Kidney (tissue), 14 donors: Measurements from ENCODE around the gene AP2A1. TPM values are rescaled to one million over a fixed set of nuclear protein-coding genes. Genes with fewer than 3 reads are reported as not detected.

ENCODE experiments used
- DNase-seq, 5 donors: peaks; one replicate each; pipeline ENCODE4 v3.0.0-alpha.2; 2013 to 2020
- FAIRE-seq: peaks from 2 replicates; lab custom pipeline; 2012; peaks lifted over from hg19 to GRCh38; lab: Jason Lieb, UNC
- H3K27ac ChIP-seq, 2 donors: one replicate each; pipeline ENCODE4 v1.7.0; 2013; ENCODE audit warnings: low read depth in 2 of 2, low read length in 2 of 2, inconsistent platforms in 1 of 2
- H3K27me3 ChIP-seq: one replicate; pipeline ENCODE4 v1.7.1; 2013; ENCODE audit warnings: low read length, inconsistent platforms; ENCODE audit not compliant: control insufficient read depth, insufficient read depth
- H3K36me3 ChIP-seq, 3 donors: one replicate each; pipeline versions ENCODE4 v1.7.0 to v1.7.1; 2013; ENCODE audit warnings: low read length in 3 of 3, control low read depth in 1 of 3, inconsistent platforms in 1 of 3; ENCODE audit not compliant: insufficient read depth in 3 of 3, control insufficient read depth in 2 of 3
- H3K4me1 ChIP-seq, 3 donors: one replicate each; pipeline versions ENCODE4 v1.7.0 to v1.7.1; 2013; ENCODE audit warnings: low read length in 3 of 3, inconsistent platforms in 1 of 3, low read depth in 1 of 3; ENCODE audit not compliant: control insufficient read depth in 2 of 3, insufficient read depth in 2 of 3
- H3K4me3 ChIP-seq, 3 donors: one replicate each; pipeline versions ENCODE4 v1.7.0 to v1.8.1; 2013; ENCODE audit warnings: low read length in 3 of 3, control low read depth in 1 of 3, inconsistent platforms in 1 of 3
- H3K9ac ChIP-seq, 3 donors: one replicate each; pipeline versions ENCODE4 v1.7.0 to v1.7.1; 2013; ENCODE audit warnings: low read length in 3 of 3, control low read depth in 1 of 3, inconsistent platforms in 1 of 3
- H3K9me3 ChIP-seq, 3 donors: one replicate each; pipeline versions ENCODE4 v1.7.0 to v1.7.1; 2013; ENCODE audit warnings: low read length in 3 of 3, control low read depth in 1 of 3, inconsistent platforms in 1 of 3; ENCODE audit not compliant: control insufficient read depth in 2 of 3, insufficient read depth in 1 of 3
- CTCF ChIP-seq: IDR thresholded peaks from 3 replicates; pipeline ENCODE4 v1.5.1; 2012; ENCODE audit warnings: mild to moderate bottlenecking, moderate library complexity, borderline replicate concordance; ENCODE audit not compliant: insufficient read depth; ENCODE audit errors: extremely low read depth
- intact Hi-C: fragments of 100-400 bp; cut with DNase I; formaldehyde crosslinking; loops from one replicate; pipeline ENCODE4 v1.11.1; 2022
- polyA plus RNA-seq: library from polyadenylated mRNA; stranded (reverse); fragments of 350-450 nt; fragmentation: Illumina TruSeq; extraction: RNeasy Lipid Tissue Mini Kit (QIAGEN cat#74804); gene quantifications from one replicate; pipeline ENCODE4 v1.2.3, GENCODE V29; 2014; ENCODE audit warnings: low read depth, low replicate concordance; ENCODE audit not compliant: insufficient read depth
- total RNA-seq: library from RNA; stranded (reverse); fragmentation: NEBNext Ultra II Directional; extraction: Animal tissue kit (Norgen Biotek cat#: 25700); gene quantifications from one replicate; pipeline ENCODE4 v1.2.1, GENCODE V29; 2021
- donor health status: control.
- donor health status: control.
- donor health status: control.
- donor health status: control.
- donor health status: control.
- donor health status: DM: yes; HTN: yes; CAD: no.
- donor health status: Normal renal cell carcinoma (clear cell type).

The AP2A1 gene
- total and polyA plus RNA-seq, 2 donors from 2014 or later, result 32.0 to 70.0 TPM

DNA sequence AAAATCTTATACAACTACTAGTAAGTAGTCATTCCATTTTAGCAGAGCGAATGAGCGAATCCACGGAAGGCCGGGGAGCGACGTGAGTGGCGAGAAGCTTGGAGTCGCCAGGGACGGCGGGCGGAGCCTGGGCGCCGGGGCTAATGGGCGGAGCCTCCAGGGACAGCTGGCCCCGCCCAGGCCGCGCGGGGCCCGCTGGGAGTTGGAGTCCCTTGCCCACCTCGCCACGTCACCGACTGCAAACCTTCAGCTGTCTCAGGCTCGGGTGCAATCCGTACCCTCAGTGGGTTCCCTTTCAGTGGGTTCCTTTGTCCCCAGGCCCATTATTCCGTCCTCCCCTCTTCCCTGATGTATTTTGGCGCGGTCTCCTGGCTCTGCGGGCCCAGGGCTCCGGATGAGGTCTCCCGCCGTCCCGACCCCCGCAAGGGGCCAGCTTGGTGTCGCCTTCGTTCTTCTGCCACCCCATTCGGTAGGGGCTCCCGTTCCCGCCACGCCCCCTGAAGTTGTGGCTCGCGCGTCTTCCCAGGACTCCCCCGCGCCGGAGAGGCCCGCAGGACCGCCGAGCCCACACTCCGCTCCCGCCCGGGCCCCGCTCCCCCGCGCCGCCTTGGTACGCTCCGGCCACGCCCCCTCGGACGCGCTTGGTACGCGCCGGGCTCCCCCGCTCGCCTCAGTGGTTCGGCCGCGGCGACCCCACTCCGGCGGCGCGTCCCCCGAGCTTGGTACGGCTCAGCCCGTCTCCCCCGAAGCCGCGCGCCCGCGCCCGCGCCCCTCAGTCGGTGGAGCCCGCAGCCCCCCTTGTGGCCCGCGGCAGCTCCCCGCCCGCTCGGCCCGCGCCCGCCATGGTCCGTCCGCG lies 83.9 kb downstream of the AP2A1 start, which contains the start of gene PTOV1:
Gene PTOV1, plus strand, starts transcription at position 673 of the 856 bp plus-strand sequence.
- Histone ChIP-seq H3K4me1 (peaks cover 0 to 17% (median 9%) of the 10 kb centered on the region in 3 donors), H3K9ac (peak within 1 kb of the TSS; percentile 51 to 94 (median 85)), H3K27me3 (no peaks in the 10 kb centered on the region), H3K27ac (peak within 1 kb of the TSS; percentile 98 to 99), H3K36me3 (peaks cover 0 to 6% (median 5%) of the 10 kb centered on the region in 3 donors), H3K9me3 (no peaks in the 10 kb centered on the region), H3K4me3 (peak within 1 kb of the TSS; percentile 76 to 91 (median 87))
- intact Hi-C loops, result no loop called here
- FAIRE-seq (no peak), DNase-seq (peak; percentile 92 to 96 (median 96))
- TF ChIP-seq CTCF, result no peak

GRCh38 chr19:49851456-49852259 lies 84.9 kb downstream of the AP2A1 start:
- DNase-seq (peak; percentile 65 to 91 (median 83)), FAIRE-seq (no peak)
- TF ChIP-seq CTCF, result no peak
- Histone ChIP-seq H3K27me3 (no peaks in the 10 kb centered on the region), H3K36me3 (peaks cover 0 to 12% (median 6%) of the 10 kb centered on the region in 3 donors), H3K4me3 (peak overlapping the region; percentile 62 to 77 (median 76)), H3K27ac (peak overlapping the region; percentile 98 to 99), H3K4me1 (peaks cover 0 to 17% (median 9%) of the 10 kb centered on the region in 3 donors), H3K9me3 (no peaks in the 10 kb centered on the region), H3K9ac (peak overlapping the region; percentile 34 to 51 (median 42))
- intact Hi-C loops, result no loop called here

DNA sequence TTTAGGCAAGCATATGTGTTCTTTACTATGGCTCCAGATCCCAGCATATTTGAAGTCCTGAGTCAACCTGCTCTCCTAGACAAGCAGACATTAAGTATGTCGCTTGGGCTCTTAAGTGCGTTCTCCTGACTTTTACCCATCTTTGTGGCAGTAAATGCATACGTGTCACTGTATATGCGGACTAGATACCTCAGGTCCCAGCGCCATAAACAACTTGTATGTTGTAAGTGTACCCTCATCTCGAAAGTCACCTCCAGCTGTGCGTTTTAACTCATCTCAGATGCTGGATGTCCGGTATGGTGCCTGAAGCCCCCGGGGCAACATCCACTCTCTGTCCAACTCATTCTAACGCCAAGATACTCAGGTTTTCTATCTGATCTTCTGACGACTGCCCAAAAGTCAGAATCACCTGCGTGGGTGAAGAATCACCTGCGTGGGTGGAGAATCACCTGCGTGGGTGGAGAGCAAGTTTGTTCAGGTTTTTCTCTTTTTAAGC lies 85.9 kb downstream of the AP2A1 start:
- H3K27ac ChIP-seq, result no peak overlapping the region
- peaks cover 0 to 19% (median 9%) of the 10 kb centered on the region in 3 donors for H3K36me3 ChIP-seq
- FAIRE-seq (no peak), DNase-seq (peak in 1 of 5 donors; percentile 34)
- no peaks in the 10 kb centered on the region for H3K27me3 ChIP-seq
- no peak for TF ChIP-seq CTCF
- H3K9ac ChIP-seq, result peak overlapping the region in 2 of 3 donors; percentile 34 to 51
- peaks cover 0 to 17% (median 9%) of the 10 kb centered on the region in 3 donors for H3K4me1 ChIP-seq
- H3K4me3 ChIP-seq, result peak overlapping the region; percentile 62 to 77 (median 76)
- intact Hi-C loops, result no loop called here
- no peaks in the 10 kb centered on the region for H3K9me3 ChIP-seq
